Astrocyte (in vitro differentiated cells and primary cell): ENCODE results near the gene ANP32A.

ENCODE experiments used
- CTCF ChIP-seq: IDR thresholded peaks from 2 replicates; pipeline ENCODE4 v1.5.1; 2011; ENCODE audit warnings: low read depth, mild to moderate bottlenecking, inconsistent platforms, low read length, moderate library complexity; ENCODE audit not compliant: insufficient read depth
- EZH2 ChIP-seq: IDR thresholded peaks from 2 replicates; pipeline ENCODE4 v1.6.1; 2012; ENCODE audit warnings: mild to moderate bottlenecking, low read length, inconsistent platforms; ENCODE audit not compliant: insufficient read depth

- TF ChIP-seq CTCF (no peak), EZH2 (no peak)
Measured at GRCh38 chr15:68806220-68807060, 14.3 kb downstream of the ANP32A start.
